Stimulated activated CD8-positive, alpha-beta memory T cell treated with anti-CD3 and anti-CD28 coated beads, Interleukin-12 subunit alpha, Interleukin-12 subunit beta, amount 100 ng/mL, for 4 hours (primary cell): ENCODE data around the gene PAK1.
"Not testable (repeated sequence)": the region's sequence is repeated elsewhere in the genome, so short reads cannot be mapped to it uniquely, and the experiment has no call there.

Experiments
- DNase-seq: peaks from one replicate; pipeline ENCODE4 v3.0.0-alpha.2; 2020; ENCODE audit warnings: low read depth

The PAK1 gene

GRCh38 chr11:77401486-77402217, 72.2 kb downstream of the PAK1 start:
- no peak for DNase-seq

GRCh38 chr11:77400775-77401449, 73.0 kb downstream of the PAK1 start:
- no peak for DNase-seq

GRCh38 chr11:77400271-77400670, 73.6 kb downstream of the PAK1 start:
- DNase-seq, result no peak

- no peak for DNase-seq
These were observed 76.3 kb downstream of the PAK1 start for GRCh38 chr11:77397631-77398030.

- no peak for DNase-seq
These were observed 77.0 kb downstream of the PAK1 start for GRCh38 chr11:77396911-77397310.

GRCh38 chr11:77396305-77396704, 77.6 kb downstream of the PAK1 start:
- DNase-seq, result no peak

GRCh38 chr11:77395460-77396173, 78.3 kb downstream of the PAK1 start:
- no peak for DNase-seq

GRCh38 chr11:77392842-77393241, 81.1 kb downstream of the PAK1 start:
- DNase-seq, result no peak

GRCh38 chr11:77387701-77388100, 86.2 kb downstream of the PAK1 start:
- DNase-seq, result no peak

GRCh38 chr11:77386178-77386577, 87.7 kb downstream of the PAK1 start:
- DNase-seq, result no peak

GRCh38 chr11:77385255-77385771, 88.6 kb downstream of the PAK1 start:
- DNase-seq, result not testable (repeated sequence)

- DNase-seq, result no peak
These were observed 89.3 kb downstream of the PAK1 start for GRCh38 chr11:77384571-77384970.

- not testable (repeated sequence) for DNase-seq
These were observed 90.5 kb downstream of the PAK1 start for GRCh38 chr11:77383349-77383748.

- DNase-seq, result no peak
These were observed 91.9 kb downstream of the PAK1 start for GRCh38 chr11:77381729-77382665.

- DNase-seq, result no peak
These were observed 94.0 kb downstream of the PAK1 start for GRCh38 chr11:77379934-77380333.

GRCh38 chr11:77379253-77379652, 94.6 kb downstream of the PAK1 start:
- DNase-seq, result no peak

GRCh38 chr11:77377734-77378133, 96.2 kb downstream of the PAK1 start:
- DNase-seq, result no peak

GRCh38 chr11:77375107-77375506, 98.8 kb downstream of the PAK1 start:
- no peak for DNase-seq

- DNase-seq, result no peak
These were observed 99.3 kb downstream of the PAK1 start for GRCh38 chr11:77374611-77375031.

- DNase-seq, result no peak
These were observed 99.8 kb downstream of the PAK1 start for GRCh38 chr11:77374108-77374507.

- DNase-seq, result no peak
These were observed 101.2 kb downstream of the PAK1 start for GRCh38 chr11:77372726-77373125.

- DNase-seq, result no peak
These were observed 102.2 kb downstream of the PAK1 start for GRCh38 chr11:77371646-77372045.
